Activated T-cell treated with anti-CD3 and anti-CD28 coated beads, Interleukin-2, amount 50 U/mL, for 1 hour (primary cell): ENCODE results near the gene C17orf100.

Experiments used
- DNase-seq: peaks from one replicate; pipeline ENCODE4 v3.0.0-alpha.2; 2020

C17orf100 gene

DNA sequence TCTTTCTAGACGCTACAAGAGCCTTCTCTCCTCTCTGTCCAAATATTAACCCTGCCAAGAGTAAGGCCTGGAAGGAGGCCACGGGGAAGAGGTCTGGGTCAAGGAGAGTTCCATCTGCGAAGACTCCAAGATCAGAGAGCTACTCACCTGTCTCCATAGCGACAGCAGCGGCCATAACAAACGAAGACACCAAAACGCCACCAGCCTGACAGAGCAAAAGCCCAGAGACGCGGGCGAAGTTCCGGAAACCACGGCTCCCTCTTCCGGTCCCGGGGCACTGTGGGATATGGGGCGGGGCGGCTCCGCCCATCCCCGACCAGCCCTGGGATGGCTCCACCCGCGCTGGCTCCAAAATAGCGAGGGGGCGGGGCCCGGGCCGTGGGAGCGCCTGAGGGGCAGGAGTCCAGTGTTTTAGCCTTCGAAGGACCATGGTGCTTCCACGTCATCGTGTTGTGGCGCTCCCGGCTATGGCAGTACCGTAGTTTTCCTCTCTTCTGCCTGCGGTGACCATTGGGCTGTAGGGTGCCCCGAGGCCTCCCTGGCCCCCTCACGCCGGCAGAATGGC, at the start of gene C17orf100, which contains the start of gene MED31:
C17orf100 (plus strand) TSS at position 409 of the 565 bp plus-strand sequence; CDS start at position 561, 152 bp downstream.
MED31 (minus strand) TSS at position 252 of the 565 bp plus-strand sequence; CDS start at position 175, 77 bp downstream.
- peak; percentile 94 for DNase-seq

DNA sequence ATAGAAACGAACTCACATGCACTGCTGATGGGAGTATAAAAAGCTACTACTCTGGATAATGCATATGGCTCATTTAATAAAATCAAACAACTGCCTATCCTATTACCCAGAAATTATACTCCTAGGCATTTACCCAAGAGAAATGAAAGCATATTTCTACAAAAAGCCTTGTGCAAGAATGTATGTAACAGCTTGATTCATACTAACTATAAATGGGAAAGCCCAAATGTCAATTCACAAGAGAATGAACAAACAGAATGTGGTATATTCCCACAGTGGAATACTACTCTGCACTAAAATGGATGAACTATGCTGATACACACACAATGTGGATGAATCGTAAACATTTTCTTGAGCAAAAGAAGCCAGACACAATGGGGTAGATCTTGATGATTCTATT, 49.4 kb upstream of the C17orf100 start:
- DNase-seq, result no peak

DNA sequence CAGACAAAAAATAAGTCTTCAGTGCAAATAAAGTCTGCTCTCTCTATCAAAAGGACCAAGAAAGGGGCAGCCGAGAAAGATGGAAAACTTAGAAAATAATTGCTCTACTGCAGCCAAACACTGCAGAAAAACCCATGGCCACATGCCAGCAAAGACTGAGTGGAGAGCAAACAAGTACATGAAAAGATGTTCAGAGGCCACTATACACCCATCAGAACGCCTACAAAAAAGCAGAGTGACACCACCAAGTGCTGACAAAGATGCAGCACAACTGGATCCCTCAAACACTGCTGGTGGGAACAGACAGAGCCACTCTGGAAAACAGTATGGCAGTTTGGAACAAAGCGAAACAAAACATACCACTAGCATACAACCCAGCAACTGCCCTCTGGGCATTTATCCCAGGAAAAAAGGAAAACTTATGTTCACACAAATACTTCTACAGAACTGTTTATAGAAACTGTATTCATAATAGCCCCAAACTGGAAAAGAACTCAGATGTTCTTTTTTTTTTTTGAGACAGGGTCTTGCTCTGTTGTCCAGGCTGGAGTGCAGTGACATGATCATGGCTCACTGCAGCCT, 47.7 kb upstream of the C17orf100 start:
- no peak for DNase-seq

- no peak for DNase-seq
Observed at GRCh38 chr17:6605142-6605541, 46.4 kb upstream of the C17orf100 start.

- DNase-seq, result no peak
Observed at GRCh38 chr17:6608321-6608720, 43.2 kb upstream of the C17orf100 start.

DNA sequence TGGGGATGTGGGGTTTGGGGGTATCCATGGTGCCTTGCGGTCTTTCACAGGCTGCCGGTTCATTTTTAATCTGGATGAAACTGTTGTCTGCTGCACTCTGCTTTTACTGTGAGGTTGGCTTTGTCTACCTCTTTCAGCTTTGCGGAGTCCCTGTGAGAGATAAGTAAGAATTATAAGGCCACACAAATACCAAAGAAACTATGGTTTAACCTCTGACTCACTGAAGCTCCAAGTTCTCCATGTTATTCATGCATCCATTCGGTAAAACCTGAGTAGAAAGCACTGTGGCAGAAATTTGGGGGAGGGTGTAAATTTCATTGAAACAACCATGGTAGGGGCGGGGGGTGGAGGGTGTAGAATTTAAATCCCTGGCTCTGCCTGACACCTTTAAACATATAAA, 41.6 kb upstream of the C17orf100 start:
- no peak for DNase-seq

DNA sequence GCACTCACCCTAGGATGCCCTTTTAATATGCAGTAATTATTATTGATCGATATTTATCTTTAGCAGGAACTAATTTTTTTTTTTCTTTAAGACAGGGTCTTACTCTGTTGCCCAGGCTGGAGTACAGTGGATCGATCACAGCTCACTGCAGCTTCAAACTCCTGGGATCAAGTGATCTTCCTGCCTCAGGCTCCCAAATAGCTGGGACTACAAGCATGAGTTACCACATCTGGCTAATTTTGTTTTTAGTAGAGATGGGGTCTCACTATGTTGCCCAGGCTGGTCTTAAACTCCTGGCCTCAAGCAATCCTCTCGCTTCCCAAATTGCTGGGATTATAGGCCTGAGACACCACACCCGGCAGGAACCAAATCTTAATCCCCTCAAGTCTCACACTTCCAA, 40.3 kb upstream of the C17orf100 start:
- DNase-seq, result no peak

DNA sequence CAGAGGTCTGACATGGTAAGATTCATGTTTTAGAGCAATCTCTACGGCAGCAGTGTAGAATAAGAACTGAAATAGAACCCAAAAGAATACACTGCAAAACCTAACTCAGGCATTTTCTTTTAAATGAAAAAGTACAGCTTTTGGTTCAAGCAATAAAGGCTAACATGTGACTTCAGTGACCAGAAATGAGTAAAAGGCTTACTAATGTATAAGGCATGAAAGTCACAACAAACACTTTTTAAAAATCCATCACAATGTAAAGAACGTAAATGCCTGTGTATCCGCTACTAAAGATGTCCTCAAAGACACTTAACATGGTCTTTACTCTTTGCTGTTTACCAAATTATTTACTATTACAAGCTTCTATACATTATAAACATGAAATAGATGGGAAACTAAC, 27.6 kb upstream of the C17orf100 start:
- no peak for DNase-seq

- DNase-seq, result no peak
Observed at GRCh38 chr17:6626616-6627015, 24.9 kb upstream of the C17orf100 start.

DNA sequence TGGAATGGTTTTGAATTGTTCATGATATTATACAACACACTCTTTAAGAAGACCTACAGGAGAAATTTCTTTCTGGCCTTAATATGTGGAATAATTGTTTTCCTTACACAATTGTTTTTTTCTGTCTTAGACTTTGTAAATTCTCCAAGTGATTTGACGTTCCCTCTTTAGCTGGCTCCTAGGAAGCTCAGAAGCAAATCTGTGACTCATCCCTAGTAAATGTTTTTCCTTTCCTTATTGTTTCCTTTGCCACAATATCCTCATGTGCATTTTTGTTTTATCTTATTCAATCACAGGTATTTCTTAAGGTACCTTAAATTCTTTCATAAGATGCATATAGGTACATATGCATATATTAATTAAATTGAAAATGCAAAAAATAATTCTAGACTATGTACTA, 24.5 kb upstream of the C17orf100 start:
- no peak for DNase-seq

DNA sequence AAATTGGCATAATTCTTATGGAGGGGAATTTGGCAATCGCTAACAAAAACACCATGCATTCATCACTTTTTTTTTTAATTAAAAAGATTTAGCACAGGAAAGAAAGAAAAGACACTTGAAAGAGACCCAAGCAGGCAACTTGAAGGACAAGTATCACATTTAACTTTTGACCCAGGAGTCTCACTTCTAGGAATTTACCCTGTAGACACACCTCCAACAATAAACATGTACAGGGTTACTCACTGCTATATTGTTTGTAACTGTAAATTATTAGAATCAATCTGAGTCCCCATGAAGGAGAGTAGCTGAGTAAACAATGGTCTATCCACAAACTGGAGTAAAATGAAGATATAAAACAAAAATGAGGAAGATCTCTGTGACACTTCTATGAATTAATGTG, 21.2 kb upstream of the C17orf100 start:
- DNase-seq, result no peak

GRCh38 chr17:6632530-6632929, 19.0 kb upstream of the C17orf100 start:
- no peak for DNase-seq

DNA sequence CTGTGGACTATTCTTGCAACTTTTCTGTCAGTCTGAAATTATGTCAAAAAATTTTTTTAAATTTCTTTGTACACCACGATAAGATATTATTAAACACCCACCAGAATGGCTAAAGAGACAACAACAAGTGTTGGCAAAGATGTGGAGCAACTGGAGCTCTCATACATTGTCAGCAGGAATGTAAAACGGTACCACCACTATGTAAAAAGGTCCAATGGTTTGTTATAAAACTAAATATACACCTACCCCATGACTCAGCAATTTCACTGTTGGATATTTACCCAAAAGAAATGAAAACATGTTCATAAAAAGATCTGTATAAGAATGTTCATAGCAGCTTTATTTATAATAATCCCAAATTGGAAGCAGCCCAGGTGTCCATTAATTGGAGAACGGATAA, 18.3 kb upstream of the C17orf100 start:
- no peak for DNase-seq

GRCh38 chr17:6636105-6636504, 15.5 kb upstream of the C17orf100 start:
- DNase-seq, result no peak

DNA sequence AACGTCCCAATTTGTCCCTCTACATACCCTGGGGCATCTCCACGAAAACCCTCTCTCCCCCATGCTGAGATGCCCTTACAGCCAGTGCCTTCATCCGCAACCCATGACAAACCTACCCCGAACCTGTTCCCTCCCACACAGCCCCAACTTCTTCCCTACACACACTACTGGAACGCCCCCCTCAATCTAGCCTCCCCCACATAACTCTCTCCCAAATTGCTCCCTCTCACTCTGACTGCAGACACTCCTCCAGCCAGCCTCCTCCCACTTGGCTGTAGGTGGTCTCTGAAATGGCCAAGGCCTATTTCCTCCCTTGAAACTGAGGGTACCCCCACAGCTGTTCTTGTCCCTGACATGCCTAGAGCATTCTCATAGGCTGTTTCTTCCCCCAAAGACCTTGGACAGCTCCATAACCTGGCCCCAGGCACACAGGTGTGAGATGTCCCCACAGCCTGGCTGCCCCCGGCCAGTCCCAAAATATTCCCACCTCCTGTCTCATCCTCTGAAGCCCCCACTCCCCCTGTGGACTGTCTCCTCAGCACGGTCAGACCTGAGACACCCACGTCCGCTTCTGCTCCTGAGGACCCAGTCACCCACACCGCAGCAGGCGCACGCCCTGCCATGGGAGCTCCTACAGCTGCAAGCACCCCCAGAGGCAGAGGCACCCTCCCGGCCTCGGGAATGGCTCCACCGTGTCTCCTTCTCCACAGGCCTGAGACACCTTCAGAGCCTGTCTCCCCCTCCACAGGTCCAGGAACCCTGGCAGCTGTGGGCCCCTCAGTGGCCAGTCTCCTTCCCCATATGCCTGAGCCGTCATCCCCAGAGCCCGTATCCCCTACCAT, 14.7 kb upstream of the C17orf100 start:
- DNase-seq, result no peak

GRCh38 chr17:6637458-6637840, 14.1 kb upstream of the C17orf100 start:
- DNase-seq, result no peak

DNA sequence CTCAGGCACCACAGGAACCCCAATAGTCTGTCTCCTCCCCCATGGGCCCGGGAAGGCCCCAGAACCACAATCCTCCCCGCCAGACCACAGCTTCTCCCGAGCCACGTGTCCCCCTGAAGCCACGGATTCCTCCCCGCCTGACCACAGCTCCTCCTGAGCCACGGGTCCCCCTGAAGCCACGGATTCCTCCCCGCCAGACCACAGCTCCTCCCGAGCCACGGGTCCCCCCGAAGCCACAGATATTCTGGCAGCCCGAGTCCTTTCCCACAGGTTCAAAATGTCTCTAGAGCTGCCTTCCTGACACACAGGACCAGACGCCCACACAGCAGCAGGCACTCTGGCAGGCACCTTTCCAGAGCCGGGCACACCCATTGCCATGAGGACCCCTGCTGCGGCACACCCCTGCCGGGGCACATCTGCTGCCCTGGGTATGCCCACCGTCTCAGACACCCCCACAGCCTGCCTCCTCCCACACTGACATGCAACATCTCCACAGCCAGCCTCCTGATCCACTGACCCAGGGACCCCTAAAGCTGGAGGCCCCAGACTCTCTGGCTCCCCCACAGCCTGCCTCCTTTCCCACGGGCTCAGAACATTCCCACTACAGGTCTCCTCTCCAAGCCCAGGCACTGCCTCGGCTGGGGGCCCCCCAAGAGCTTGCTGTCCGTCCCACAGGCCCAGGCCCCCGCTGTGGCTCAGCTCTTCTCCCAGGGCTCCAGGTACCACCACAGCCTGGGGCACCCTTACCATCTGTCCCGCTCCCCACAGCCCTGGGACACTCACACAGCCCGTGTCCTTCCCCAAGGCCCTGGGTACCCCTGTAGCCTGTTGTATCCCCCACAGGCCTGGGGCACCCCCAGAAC, 13.3 kb upstream of the C17orf100 start:
- no peak for DNase-seq

DNA sequence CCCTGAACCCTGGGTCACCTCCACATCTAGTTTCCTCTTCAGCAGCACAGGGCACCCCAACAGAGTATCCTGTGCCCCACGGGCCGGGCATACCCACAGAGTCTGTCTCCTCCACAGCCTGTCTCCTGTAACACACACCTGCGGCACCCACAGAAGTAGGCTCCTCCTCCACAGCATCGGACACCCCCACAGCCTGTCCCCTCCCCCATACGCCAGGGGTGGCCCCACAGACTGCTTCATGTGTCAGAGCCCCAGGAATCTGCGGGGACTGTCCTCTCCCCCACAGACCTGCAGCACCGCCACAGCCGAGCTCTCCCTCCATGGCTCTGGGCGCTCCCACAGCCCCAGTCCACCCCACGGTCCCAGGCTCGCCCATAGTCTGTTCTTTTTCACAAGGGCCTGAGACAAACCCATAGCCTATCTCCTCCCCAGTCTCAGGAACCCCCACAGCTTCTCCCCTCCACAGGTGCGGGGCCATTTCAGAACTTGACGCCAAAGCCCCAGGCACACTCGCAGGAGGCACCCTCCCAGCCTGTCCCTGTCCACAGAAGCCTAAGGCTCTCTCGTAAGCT, 12.5 kb upstream of the C17orf100 start:
- DNase-seq, result no peak

DNA sequence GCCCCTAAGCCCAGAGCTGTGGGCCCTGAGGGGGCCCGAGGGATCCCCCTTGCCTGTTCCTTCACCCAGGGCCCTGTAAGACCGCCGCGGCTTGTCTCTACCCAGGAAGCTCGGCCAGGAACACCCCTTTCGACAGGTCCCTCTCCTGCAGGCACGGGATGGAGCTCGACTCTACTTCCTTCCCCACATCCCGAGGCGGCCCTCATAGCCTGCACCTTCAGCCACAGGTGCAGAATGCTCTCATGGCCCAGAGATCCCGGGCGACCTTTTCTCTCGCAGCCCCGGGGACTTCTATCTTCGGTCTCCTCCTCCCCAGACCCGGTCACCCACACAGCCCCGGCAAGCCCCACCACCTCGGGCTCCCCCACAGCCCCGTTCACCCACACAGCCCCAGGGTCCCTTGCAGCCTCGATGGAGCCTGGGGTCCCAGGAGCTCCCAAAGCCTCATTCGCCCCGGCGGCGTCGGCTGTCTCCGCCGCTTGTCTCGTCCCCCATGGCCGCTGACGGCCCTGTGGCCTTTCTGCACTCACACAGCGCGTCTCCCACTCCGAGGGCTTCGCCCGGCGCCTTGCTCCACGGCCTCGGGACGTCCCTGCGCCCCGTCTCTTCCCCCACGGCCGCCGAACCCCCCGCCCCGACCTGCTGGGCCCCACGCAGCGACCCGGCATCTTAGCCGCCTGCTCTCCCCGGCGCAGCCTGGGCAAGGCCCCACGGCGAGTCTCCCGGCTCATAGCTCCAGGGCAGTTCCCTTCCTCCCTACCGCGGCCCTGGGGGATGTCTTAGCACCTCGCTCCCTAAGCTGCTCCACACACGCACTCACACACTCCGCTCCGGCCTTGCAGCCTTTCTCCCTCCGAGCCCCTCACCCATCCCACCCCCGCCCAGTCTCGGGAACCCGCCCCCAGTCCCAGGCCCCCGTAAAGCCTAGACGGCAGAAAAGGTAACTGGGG, 11.7 kb upstream of the C17orf100 start:
- no peak for DNase-seq

DNA sequence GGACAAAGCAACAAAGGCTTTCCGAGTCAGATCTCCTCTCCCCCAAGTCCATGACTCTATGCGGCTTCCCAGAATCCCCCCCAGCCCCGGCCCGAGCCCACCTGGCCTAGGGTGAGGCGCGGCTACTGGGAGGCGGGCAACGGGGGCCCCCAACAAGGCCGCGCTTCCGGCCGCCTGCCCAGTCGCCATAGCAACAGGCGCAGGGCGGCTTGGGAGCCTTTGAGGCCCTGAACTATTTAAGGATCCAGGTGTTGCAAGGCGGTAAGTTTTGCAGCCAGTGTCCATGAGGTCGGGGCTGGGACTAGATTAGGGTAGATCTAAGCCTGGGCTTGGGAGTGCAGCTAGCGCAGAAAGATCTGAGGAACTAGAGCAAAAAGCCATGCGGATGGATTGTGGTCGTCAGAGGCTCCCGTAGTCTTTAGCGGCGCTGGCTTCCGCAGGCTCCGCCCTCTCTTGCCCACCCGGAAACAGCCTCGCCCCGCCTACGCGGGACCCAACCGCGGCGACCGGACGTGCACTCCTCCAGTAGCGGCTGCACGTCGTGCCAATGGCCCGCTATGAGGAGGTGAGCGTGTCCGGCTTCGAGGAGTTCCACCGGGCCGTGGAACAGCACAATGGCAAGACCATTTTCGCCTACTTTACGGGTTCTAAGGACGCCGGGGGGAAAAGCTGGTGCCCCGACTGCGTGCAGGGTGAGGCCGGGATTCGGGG, 10.9 kb upstream of the C17orf100 start, which contains the start of the genes KIAA0753 and TXNDC17:
KIAA0753 (minus strand) TSS at position 176 of the 711 bp plus-strand sequence. CDS start 5,608 bp downstream, outside the sequence.
TXNDC17 (plus strand) TSS at position 525 of the 711 bp plus-strand sequence; CDS start at position 548, 23 bp downstream.
- peak; percentile 88 for DNase-seq
